GM20000 (cell line): ENCODE data around the gene SH3RF3.

Experiments used
- DNase-seq: peaks from one replicate; pipeline ENCODE4 v3.0.0; 2012; ENCODE audit warnings: low spot score
- CTCF ChIP-seq: IDR thresholded peaks from 2 replicates; pipeline ENCODE4 v1.5.1; 2012; ENCODE audit warnings: mild to moderate bottlenecking, control low read depth; ENCODE audit errors: extremely low read depth, missing control alignments

SH3RF3 gene

DNA sequence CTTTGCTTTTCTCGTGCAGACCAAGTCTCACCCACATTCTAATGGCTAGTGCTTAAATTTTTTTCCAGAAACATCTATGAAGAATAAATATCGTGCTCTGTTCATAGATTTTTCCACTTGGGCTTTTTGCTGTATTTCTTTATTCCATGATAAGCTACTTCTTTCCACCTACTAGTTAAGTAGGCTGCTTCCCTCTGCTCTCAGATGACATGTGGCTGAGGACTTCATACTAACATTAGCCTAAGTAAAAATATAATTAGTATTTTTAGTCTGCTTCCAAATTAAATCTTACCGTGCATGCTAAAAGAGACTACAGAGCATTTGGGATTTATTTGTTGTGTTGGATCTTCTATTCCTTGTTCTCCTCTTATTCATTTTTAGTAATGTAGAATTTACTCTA, 102.4 kb downstream of the SH3RF3 start:
- TF ChIP-seq CTCF, result no peak
- DNase-seq, result no peak

DNA sequence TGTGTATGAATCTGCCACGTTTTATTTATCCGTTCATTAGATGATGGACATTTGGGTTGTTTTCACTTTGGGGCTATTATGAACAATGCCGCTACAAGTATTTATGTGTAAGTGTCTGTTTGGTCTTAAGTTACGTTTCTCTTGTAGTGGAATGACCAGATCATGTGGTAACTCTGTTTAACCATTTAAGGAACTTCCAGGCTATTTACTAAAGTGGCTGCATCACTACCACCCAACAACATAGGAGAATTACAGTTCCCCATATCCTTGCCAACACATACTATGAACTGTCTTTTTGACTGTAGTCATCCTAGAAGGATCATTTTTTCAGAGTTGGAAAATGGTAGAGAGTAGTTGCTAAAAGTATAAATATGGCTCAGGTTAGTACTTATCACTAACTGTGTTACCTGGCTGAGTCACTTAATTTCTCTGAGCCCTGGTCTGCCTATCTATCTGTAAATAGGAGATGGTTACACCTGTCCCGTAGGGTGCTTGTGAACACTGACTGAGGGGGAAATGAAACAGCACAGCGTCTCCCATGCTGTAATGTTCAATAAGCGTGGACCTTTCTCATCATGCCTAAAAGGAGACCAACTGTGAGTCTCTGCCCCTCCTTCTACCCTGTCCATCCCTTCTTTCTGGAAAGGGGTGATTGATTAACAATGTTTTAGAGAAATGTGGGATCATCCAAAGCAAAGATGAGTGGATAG, 103.1 kb downstream of the SH3RF3 start:
- DNase-seq, result no peak
- no peak for TF ChIP-seq CTCF

- TF ChIP-seq CTCF, result no peak
- no peak for DNase-seq
Measured at GRCh38 chr2:109232909-109233308, 103.9 kb downstream of the SH3RF3 start.

- no peak for TF ChIP-seq CTCF
- no peak for DNase-seq
Measured at GRCh38 chr2:109233643-109234042, 104.6 kb downstream of the SH3RF3 start.

GRCh38 chr2:109234355-109234754, 105.3 kb downstream of the SH3RF3 start:
- no peak for TF ChIP-seq CTCF
- no peak for DNase-seq

DNA sequence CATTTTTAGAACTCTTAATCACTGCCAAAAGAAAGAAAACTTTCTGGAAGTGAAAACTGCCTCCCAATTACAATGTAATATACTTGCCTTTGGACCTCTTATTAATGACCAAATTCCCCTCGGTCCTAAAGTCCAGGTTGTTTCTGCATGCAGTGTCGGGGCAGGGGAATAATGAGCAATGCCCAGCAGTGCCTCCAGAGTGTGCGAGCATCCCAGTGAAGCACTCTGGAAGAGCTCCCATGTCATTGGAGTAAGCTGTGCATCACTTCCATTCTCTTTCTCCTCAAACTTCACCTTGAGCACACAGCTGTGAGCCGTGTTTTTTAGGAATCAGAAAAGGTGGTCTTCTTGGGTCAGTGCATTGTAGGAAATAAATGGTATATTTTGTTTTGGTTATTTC, 107.1 kb downstream of the SH3RF3 start:
- TF ChIP-seq CTCF, result no peak
- no peak for DNase-seq

DNA sequence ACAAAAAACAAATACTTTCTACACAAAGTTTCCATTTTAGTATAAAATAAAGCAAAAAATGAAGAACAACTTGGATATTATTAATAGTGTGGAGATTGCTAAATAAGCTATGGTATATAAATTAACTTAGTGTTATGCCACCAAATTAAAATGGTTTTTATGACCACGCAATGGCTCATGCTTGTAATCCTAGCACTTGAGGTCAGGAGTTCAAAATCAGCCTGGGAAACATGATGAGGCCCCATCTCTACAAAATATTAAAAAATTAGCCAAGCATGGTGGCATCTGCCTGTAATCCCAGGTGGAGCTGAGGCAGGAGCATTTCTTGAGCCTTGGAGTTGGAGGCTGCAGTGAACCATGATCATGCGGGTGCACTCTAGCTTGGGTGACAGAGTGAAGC, 108.8 kb downstream of the SH3RF3 start:
- DNase-seq, result no peak
- TF ChIP-seq CTCF, result no peak
